OCI-M1 (cell line): Measurements from ENCODE around the gene C3AR1.
"Not testable (repeated sequence)": the region's sequence is repeated elsewhere in the genome, so short reads cannot be mapped to it uniquely, and the experiment has no call there.

Experiments
- DNase-seq: peaks from one replicate; lab custom pipeline; 2025; lab: John Stamatoyannopoulos, UW

Gene C3AR1

DNA sequence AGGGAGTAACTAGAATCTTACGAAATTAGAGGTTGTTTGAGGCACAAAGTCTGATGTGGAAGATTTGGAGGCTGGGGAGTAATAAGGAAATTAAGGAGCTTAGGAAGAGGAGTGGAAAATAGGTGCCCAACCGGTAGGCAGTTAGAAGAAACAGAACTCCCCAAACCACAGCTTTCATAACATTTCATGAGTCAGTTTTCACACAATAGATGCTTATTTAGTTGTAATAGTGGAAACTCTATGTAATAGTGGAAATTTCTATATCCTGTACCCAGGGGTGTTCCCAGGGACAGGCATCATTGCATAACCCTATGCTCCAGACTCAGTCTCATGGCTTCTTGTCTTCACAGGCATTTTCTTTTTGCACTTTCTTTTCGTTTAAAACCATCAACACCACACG lies 8.3 kb downstream of the C3AR1 start:
- peak; percentile 41 for DNase-seq

DNA sequence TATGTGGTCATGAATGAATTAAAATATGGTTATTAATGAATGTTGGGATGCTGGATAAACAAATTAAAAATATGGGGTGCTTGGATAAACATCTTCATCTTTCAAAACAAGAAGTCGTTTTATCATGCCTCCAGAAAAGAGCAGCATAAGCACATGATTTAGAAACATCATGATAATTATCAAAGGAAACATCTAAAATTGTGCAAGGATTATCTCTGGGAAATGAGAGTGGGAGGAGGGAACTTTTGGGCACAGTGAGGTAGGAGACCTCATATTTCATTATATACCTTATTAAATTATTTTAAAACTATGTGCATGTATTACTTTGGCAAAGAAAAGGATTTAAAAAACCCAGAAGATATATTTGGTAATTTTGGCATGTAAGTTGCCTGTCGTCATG lies 8.9 kb downstream of the C3AR1 start:
- DNase-seq, result no peak

DNA sequence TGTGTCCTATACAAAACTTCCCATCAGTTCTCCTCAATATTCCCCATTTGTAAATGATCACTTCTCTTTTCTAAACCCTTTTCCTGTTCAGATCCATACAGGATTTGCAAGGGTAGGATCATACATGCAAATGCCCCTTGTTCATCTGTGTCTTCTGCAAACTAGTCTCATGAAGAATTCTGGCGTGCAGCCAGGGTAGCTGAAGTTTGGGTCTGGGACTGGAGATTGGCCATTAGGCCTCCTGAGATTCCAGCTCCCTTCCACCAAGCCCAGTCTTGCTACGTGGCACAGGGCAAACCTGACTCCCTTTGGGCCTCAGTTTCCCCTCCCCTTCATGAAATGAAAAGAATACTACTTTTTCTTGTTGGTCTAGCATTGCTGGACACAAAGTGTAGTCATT lies 11.3 kb downstream of the C3AR1 start:
- no peak for DNase-seq

DNA sequence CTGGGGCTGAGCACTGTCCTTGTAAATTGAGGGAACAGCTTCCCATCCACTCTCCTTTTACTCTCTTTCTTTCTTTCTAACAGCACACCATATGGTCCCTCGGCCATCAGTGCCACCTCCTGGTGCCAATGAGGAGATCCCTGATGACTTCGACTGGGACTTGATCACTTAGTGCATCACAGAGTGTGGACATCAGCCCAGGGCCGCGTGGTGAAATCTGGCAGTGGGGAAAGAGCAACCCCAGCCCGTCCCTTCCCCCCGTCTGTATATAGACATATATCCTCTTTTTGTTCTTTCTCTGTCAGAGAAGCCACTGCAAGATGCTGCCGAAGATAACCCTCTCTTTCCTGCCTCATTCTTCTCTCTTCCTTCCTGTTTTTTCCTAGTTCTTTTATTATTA lies 13.5 kb downstream of the C3AR1 start:
- DNase-seq, result peak; percentile 77

DNA sequence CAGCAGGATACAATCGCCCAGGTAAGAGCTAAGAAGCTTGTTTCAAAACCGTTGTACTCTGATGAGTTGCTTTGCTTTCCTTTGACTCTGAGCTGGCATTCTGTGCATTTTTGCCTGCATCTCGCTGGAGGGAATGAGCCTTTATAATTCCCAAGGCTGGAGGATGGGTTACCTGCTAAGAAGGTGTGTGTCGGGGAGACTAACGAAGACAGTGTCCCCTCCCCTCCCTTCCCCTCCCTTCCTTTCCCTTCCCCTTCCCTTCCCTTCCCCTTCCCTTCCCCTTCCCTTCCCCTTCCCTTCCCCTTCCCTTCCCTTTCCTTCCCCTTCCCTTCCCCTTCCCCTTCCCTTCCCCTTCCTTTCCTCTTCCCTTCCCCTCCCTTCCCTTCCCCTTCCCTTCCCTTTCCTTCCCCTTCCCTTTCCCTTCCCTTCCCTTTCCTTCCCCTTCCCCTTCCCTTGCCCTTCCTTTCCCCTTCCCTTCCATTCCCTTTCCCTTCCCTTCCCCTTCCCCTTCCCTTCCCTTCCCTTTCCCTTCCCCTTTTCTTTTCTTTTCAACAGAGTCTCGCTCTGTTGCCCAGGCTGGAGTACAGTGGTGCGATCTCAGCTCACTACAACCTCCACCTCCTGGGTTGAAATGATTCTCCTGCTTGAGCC lies 15.4 kb downstream of the C3AR1 start:
- DNase-seq, result no peak

DNA sequence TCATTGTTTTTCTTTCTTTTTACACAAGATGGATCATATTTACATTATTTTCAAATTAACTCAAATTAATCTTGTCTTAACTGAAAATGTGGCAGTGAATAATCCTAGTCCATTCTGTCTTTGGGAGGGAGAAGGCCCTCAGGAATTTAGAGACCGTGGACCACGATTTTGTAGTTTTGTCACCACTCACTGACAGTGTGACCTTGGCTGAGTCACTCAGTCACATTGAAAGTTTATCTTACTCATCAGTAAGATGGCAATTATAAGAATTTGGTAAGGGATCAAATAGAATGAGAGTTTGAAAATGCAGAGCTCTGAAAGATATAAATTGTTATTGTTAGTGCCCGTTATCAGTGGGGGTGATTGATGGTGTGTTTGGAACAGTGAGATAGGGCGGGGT lies 17.3 kb downstream of the C3AR1 start:
- no peak for DNase-seq

DNA sequence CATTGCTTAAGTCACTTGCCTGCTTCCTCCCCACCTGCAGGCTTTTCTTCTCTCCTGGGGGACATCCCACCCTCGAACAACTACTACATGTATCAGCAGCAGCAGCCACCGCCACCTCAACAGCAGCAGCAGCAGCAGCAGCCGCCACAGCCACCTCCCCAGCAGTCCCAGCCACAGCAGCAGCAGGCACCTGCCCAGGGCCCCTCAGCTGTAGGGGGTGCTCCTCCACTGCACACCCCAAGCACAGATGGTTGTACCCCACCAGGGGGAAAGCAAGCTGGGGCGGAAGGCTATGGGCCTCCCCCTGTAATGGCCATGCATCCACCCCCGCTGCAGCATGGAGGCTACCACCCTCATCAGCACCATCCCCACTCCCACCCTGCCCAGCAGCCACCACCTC lies 18.3 kb downstream of the C3AR1 start:
- no peak for DNase-seq

DNA sequence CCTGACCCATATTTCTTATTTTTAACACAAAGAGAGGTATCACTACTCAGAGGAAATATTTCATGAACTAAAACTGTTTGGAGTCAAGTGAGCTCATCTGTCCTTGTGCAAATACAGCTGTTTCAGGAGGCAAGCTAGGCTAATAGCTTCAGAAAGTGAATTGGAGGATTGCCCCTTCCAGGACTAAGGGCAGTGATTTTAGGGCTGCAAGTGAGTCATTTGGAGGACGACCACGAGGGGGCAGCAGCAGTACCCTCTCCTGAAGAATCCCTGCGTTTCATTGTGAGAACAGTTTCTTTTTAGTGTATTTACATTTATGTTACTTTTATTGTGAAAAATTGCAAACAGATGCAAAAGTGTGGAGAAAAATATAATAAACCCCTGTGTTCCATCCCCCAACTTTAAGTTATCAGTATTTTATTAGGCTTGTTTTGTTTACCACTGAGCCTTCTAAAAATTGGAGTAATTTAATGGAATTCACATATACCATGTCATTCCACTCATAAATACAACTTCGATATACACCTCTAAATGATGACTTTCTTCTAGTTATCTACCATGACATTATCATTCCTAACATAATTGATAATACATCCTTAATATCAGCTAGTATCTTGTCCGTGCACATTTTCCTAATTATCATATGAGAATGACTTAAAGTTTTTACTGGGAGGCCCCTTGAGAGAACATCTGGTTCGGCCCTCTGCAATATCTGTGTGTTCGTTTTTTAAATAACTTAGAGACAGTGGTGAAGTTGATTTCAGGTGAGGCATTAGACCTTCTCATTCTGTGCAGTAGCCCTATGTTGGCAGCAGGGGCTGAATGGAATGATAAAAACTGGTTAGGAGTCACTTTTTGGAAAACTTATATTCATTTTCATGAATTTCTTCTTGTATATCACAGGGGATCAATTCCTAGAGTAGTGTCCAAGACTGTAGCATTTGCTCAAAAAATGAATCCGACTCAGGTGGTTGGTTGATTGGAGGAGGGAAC lies 19.9 kb downstream of the C3AR1 start:
- DNase-seq, result peak; percentile 86

DNA sequence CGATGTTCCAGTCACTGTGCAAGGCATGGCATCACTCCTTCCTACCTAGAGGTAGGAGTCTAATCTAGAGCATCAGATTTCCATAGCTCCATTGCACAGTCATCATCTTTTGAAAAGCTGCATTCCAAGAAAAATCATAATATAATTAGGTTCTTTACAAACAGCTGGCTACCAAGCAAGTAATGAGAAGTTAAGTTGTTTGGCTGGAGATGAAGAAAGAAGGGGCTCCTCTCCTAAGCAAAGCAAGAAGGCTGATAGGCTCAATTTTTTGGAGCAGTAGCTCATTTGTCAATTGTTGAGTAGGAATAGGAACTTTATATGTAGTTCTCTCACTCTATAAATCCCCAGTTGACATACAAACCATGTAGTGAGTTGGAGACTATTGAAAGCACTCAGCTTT lies 25.4 kb downstream of the C3AR1 start:
- no peak for DNase-seq

DNA sequence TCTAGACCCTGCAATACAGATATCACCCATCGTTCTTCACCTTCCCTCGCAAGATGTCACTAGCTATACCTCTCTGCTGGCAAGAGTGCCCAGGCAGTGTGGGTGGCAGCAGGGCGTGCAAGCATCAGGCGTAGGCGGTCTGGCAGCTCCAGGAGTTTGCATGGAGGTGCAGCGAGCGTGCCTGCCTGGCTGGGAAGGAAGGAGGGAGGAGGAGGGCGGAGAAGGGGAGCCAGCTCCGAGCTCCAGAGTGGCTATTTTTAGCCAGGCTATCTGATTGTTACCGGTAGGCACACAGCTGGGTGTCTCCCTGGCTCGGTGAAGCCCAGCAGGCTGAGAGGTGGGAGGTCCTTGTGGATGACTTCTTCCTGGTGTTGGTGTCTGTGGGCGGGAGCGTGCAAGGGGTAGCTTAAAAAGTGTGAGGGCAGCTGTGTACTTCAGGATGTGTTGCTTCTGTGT lies 27.5 kb downstream of the C3AR1 start:
- no peak for DNase-seq

DNA sequence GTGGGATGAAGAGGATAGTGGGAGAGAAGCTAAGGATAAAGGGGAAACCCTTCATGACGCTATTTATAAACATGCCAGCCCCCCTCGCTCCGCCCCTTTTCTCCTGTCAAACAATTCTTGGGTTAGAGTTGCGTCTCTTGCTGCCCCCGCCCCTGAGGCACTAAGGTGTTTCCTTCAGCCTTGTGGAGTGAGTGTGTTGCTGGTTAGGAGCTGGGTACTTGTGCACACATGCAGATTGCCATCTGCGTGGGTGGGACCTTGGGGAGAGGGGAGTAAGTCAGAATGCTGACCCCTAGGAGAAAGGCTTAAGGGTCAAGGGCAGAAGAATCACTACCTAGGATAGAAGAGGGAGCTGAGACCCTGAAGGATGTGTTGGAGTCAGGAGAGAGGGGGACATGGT lies 28.2 kb downstream of the C3AR1 start:
- no peak for DNase-seq

DNA sequence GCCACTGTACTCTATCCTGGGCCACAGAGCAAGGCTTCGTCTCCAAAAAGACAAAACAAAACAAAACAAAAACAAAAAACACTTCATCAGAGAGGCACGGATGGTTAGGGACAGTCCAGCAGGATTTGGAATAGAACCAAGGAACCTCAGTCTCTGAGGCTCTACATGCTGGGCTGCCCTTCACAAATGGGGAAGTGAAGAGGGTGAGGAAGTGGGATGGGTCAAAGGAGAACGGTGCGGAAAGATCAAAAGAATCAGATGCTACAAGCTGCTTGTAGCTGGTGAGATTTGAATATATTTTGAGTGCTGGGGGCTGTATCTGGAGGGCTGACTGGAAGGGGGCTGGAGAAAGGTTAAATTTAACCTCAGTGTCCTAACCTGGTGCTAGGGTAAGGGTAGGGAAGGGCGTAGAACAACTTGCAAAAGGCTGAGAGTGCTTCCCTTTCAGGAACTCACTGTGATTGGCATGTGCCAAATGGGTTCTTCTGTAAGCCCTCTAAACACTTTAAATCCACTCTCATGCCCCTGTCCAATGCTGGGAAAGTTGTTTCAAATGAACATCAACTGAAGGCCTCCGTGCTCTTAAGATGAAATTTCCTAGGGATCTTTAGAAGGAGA lies 29.0 kb downstream of the C3AR1 start:
- DNase-seq, result peak; percentile 84

DNA sequence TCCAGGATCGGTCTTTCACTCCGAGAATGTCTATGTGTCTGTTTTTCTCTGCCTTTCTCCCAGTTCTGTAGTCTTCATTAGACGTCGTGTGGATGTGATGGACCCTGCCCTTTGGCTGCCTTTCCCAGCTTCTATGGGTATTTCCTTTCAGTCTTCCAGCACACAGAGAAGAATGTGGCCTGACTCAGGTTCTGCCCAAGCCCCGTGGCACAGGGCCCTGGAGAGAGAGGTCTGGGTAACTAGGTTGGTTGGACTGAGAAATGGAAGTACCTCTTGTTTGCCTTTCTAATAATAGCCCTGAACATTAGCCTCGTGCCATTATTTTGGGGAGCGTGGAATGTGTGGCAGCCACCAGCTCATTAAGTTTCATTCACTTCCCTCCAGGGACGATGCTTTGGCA lies 29.8 kb downstream of the C3AR1 start:
- DNase-seq, result no peak

DNA sequence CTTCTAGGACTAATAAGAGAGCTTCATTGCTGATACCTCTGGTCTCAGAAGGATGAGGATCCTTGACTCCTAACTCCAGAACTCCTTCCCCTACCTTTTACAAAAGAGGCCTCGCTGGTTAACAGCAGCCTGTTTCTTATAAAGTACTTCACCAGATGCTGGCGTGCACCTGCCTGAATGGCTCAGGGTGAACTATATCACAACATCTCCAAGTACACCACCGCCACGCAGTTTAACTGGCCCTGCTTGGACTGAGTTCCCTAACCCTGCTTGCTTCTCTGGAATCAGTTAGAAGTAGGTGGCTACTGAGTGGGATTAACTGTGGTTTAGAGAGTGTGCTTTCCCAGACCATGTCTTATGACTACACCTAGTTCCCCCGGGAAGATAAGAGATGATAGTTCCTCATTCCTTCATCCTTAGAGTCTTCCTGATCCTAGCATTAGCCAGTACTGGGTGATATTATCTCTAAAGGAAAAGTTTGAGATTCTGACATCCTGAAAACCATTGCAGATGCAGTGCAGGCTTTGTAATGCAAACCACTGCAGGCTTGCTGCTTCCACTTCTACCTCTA lies 30.6 kb downstream of the C3AR1 start:
- no peak for DNase-seq

DNA sequence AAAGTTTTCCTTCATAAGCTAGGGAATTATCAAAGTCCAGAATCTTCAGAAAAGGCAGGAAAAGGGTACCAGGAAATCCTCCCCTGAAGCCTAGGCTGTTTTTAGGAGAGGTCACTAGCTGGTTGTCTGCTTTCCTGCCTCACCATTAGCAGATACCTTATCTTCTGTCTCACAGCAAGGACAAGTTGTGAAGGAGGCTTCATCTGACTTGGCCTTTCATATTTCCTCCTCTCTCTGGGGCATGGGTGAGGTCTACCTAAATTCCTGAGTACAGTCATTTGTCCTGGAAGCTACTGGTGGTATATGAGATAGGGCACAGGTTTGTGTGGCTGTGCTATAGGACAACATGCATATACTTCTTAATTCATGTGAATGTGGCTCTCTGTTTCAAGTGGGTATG lies 31.4 kb downstream of the C3AR1 start:
- peak; percentile 58 for DNase-seq

DNA sequence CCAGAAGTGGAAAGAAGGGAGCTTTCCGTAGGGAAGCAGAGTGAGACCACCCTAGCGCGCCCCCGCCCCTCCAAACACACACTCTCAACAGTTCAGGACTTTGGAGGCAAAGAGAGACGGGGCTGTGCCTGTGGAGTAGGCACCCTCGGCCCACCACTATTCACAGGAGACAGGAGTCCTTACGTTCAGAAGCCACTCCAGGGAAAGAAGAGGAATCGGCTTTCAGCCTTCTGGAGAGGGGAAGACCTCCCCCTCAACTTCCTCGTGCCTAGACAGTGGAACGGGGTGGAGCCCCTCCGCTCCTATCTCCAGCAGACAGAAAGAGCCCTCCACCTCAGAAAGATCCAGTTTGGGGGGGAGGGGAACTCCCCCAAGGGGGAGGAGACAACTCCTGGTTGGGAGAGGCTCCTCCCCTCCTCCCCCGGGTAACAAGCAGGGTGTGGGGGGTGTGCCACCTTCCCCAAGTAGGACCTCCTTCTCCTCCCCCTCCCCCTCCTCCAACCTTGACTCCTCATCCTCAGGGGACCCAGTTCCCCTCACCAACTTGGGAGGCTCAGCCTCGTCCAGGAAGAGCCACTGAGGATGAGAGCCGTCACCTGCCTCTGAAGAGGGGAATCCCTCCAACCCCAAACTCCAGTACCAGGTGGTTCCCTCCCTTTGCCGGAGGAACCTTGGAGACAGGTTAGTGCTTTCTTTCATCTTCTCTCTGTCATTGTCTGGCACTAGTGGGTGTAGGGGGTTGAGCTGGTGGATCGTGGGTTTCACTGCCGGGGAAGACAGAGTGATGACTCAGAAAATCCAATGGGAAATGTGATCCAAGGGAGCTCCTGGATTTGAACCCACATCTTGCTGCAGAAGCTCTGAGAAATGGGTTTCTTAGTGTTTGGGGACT lies 32.8 kb downstream of the C3AR1 start:
- peak; percentile 88 for DNase-seq

DNA sequence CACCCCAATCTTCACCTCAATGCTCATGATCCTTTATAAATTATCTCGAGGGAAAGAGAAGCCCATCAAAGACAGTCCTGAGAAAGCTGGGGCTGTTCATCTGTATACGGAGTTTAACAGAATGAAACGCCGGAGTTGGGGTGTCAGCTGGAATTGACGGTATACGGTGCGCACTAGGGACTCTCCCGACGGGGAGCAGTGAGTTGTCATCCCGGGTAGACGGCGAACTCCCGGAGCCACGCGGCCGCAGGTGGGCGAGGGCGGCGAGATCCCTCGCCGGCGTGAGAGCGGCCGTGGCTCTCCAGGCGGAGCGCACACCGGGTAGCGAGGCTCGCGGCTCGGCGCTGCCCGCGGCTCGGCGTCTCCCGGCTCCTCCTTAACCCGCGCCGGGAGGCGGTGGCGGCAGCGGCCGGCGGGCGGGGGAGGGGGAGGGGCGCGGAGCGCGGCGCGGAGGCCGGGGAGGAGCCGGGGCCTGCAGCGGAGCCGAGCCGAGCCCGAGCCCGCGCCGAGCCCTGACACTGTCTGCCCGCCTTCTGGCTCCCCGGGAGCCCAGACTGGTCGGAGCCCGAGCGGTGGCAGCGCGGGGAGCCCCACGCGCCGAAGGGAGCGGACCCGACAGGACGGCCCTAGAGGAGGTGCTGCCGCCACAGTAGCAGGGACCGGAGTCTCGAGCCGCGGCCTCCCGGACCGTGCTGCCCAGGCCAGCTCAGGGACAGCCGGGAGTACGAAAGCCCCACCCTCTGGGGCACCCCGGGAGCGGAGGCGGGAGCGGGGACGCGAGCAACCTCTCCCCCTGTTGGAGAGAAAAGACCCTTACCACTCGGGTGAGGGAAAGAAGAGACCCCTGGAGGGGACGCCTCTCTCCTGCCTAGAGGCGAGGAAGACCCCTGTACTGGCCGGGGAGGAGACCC lies 33.7 kb downstream of the C3AR1 start, which contains the start of gene FOXJ2:
Gene FOXJ2 (plus strand): TSS at position 475 of the 911 bp plus-strand sequence. CDS start 7,117 bp downstream, outside the sequence.
- peak; percentile 78 for DNase-seq

DNA sequence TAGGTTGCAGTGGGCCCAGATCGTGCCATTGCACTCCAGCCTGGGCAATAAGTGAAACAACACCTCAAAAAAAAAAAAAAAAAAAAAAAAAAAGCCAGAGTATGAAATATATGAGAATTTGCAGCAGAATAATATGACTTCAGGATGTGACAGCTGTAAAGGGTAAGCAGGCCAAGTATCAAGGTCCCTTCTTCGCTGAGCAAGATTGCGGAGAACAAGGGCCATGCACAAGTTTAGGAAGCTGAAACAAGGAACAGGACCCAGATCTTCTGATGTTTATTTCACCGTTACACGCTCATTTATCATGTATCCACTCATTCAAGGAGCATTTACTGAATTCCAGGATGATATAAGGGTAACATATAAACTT lies 34.3 kb downstream of the C3AR1 start:
- peak; percentile 53 for DNase-seq

DNA sequence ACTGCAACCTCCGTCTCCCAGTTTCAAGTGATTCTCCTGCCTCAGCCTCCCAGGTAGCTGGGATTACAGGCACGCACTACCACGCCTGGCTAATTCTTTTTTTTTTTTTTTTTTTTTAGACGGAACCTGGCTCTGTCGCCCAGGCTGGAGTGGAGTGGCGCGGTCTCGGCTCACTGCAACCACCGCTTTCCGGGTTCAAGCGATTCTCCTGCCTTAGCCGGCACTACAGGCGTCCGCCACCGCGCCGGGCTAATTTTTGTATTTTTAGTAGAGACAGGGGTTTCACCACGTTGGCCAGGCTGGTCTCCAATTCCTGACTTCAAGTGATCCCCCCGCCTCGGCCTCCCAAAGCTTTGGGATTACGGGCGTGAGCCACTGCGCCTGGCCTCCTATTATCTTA lies 35.1 kb downstream of the C3AR1 start:
- DNase-seq, result not testable (repeated sequence)

DNA sequence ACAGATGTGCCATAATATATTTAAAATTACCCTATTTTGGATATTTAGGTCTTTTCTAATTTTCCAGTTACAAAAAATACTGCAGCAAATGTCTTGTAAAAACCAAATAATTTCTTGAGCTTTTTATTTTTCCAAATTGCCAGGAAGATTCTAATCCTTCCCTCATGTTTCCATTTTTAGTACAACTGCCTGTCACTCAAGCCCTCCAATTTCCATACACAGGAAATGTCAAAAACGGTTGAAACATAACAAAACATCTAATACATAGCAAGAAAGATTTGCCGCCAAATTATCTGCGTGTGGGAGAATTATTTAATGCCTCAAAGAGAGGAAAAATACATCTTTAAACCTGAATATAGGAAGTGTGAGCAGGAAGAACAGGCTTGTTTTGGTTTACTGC lies 36.0 kb downstream of the C3AR1 start:
- DNase-seq, result no peak
